ENCODE data around the gene DENND6A. TPM values are rescaled to one million over a fixed set of nuclear protein-coding genes. Genes with fewer than 3 reads are reported as not detected.
"Not testable (repeated sequence)": the region's sequence is repeated elsewhere in the genome, so short reads cannot be mapped to it uniquely, and the experiment has no call there.

The DENND6A gene
- polyA plus RNA-seq, 1 donor = 17.2 TPM

GRCh38 chr3:57624801-57625200 is 68.1 kb downstream of the DENND6A start:
- no peak for DNase-seq

GRCh38 chr3:57622362-57622761 is 70.5 kb downstream of the DENND6A start:
- no peak for DNase-seq

GRCh38 chr3:57617739-57618138 is 75.1 kb downstream of the DENND6A start:
- no peak for DNase-seq

- DNase-seq = no peak
These were observed 76.6 kb downstream of the DENND6A start for GRCh38 chr3:57616233-57616632.

GRCh38 chr3:57611870-57612269 is 81.0 kb downstream of the DENND6A start:
- not testable (repeated sequence) for DNase-seq

GRCh38 chr3:57605683-57606082 is 87.2 kb downstream of the DENND6A start:
- no peak for DNase-seq

- DNase-seq = no peak
These were observed 87.9 kb downstream of the DENND6A start for GRCh38 chr3:57604971-57605370.

- no peak for DNase-seq
These were observed 92.7 kb downstream of the DENND6A start for GRCh38 chr3:57600195-57600594.

- no peak for DNase-seq
These were observed 94.0 kb downstream of the DENND6A start for GRCh38 chr3:57598765-57599360.

- peak; percentile 99 for DNase-seq
These were observed 95.6 kb downstream of the DENND6A start, which contains the start of gene ARF4 for GRCh38 chr3:57597127-57597923. TSS of gene ARF4 (minus strand) at chr3:57597344. CDS start at chr3:57597140, 204 bp downstream.

GRCh38 chr3:57596495-57597126 is 96.3 kb downstream of the DENND6A start:
- DNase-seq = peak; percentile 68

- no peak for DNase-seq
These were observed 98.3 kb downstream of the DENND6A start for GRCh38 chr3:57594576-57594975.

GRCh38 chr3:57594144-57594543 is 98.7 kb downstream of the DENND6A start:
- no peak for DNase-seq

- DNase-seq = no peak
These were observed 100.6 kb downstream of the DENND6A start for GRCh38 chr3:57592306-57592705.

- DNase-seq = no peak
These were observed 105.0 kb downstream of the DENND6A start for GRCh38 chr3:57587905-57588304.

- no peak for DNase-seq
These were observed 106.1 kb downstream of the DENND6A start for GRCh38 chr3:57586778-57587177.

- DNase-seq = no peak
These were observed 109.3 kb downstream of the DENND6A start for GRCh38 chr3:57583544-57583943.

GRCh38 chr3:57582474-57583168 is 110.3 kb downstream of the DENND6A start:
- no peak for DNase-seq

- DNase-seq = no peak
These were observed 115.1 kb downstream of the DENND6A start for GRCh38 chr3:57577801-57578200.

- no peak for DNase-seq
These were observed 116.8 kb downstream of the DENND6A start for GRCh38 chr3:57575966-57576626.

Data from hindlimb muscle (tissue), 1 donor.